Spleen (tissue), 11 donors: ENCODE measurements around the gene EPHA7. TPM values are rescaled to one million over a fixed set of nuclear protein-coding genes. Genes with fewer than 3 reads are reported as not detected.

Source experiments
- DNase-seq: peaks from one replicate; pipeline ENCODE4 v3.0.0-alpha.2; 2020
- H3K27ac ChIP-seq, 8 donors: fragments of 200-600 bp; sonication (generic) in 7 of 8; 1 replicate in 4 of 8; 2 replicates in 4 of 8; pipeline versions ENCODE4 v1.5.0 to v1.8.0; 2016 to 2021; ENCODE audit warnings: inconsistent platforms in 4 of 8, mild to moderate bottlenecking in 4 of 8, moderate library complexity in 1 of 8
- H3K27me3 ChIP-seq, 7 donors: fragments of 200-600 bp; sonication (generic) in 6 of 7; replicated peaks in 1 of 7; 1 replicate in 4 of 7; 2 replicates in 3 of 7; pipeline versions ENCODE4 v1.5.0 to v1.8.0; 2016 to 2021; ENCODE audit warnings: inconsistent platforms in 3 of 7, mild to moderate bottlenecking in 1 of 7
- H3K36me3 ChIP-seq, 6 donors: fragments of 200-600 bp; sonication (generic) in 5 of 6; 1 replicate in 4 of 6; 2 replicates in 2 of 6; pipeline versions ENCODE4 v1.5.0 to v1.8.0; 2016 to 2021; ENCODE audit warnings: inconsistent platforms in 2 of 6
- H3K4me1 ChIP-seq, 6 donors: fragments of 200-600 bp; sonication (generic) in 5 of 6; 1 replicate in 3 of 6; 2 replicates in 3 of 6; pipeline versions ENCODE4 v1.5.0 to v1.8.0; 2016 to 2021; ENCODE audit warnings: inconsistent platforms in 3 of 6
- H3K4me3 ChIP-seq, 8 donors: fragments of 200-600 bp; sonication (generic) in 7 of 8; 1 replicate in 4 of 8; 2 replicates in 4 of 8; pipeline versions ENCODE4 v1.5.0 to v1.8.0; 2016 to 2021; ENCODE audit warnings: inconsistent platforms in 4 of 8, mild to moderate bottlenecking in 4 of 8, moderate library complexity in 2 of 8
- H3K9me3 ChIP-seq, 8 donors: fragments of 200-600 bp; sonication (generic) in 7 of 8; 1 replicate in 4 of 8; 2 replicates in 4 of 8; pipeline versions ENCODE4 v1.5.0 to v1.8.0; 2016 to 2021; ENCODE audit warnings: inconsistent platforms in 4 of 8
- POLR2A ChIP-seq, 3 donors: fragments of 450-650 bp; IDR thresholded peaks; one replicate each; pipeline ENCODE4 v1.5.1; 2017; ENCODE audit warnings: antibody characterized with exemption in 3 of 3, mild to moderate bottlenecking in 1 of 3
- POLR2AphosphoS5 ChIP-seq, 3 donors: sonication (generic); formaldehyde crosslinking; IDR thresholded peaks; one replicate each; pipeline ENCODE4 v1.5.1; 2017; ENCODE audit warnings: antibody characterized with exemption in 3 of 3
- WGBS, 5 donors: extraction: QIAGEN DNeasy Blood & Tissue Kit in 3 of 5; methylation state at CpG; one replicate each; pipeline versions ENCODE4 v1.1.5 to v1.1.7; 2013 to 2018; 5-methylcytosine and 5-hydroxymethylcytosine counted together
- intact Hi-C: fragments of 100-400 bp; cut with DNase I; formaldehyde crosslinking; loops from one replicate; pipeline ENCODE4 v1.15.0; 2023; ENCODE audit warnings: low total_unique reads
- polyA plus RNA-seq, 3 donors: library from polyadenylated mRNA; stranded (reverse); fragments of 200-250 nt; gene quantifications; one replicate each; pipeline ENCODE4 v1.2.1, GENCODE V29; 2013
- total RNA-seq, 7 donors: library from RNA; depleted of rRNA in 3 of 7; stranded (reverse); fragments of >200 nt in 3 of 7; fragmentation: NEBNext Ultra II Directional in 4 of 7; extraction: Animal tissue kit (Norgen Biotek cat#: 25700) in 4 of 7; gene quantifications; one replicate each; pipeline versions ENCODE4 v1.1.0 to v1.2.1, GENCODE V29; 2016 to 2021
- TF ChIP-seq, protein P1 (sequence below), 11 experiments: fragments of 200-600 bp in 7 of 11; fragments of 450-650 bp in 4 of 11; sonication (generic) in 4 of 11; IDR thresholded peaks in 8 of 11; conservative IDR thresholded peaks in 3 of 11; 1 replicate in 7 of 11; 2 replicates in 4 of 11; pipeline versions ENCODE4 v1.4.0 to v1.8.0; 2016 to 2021; ENCODE audit warnings: antibody characterized with exemption in 11 of 11, inconsistent platforms in 4 of 11, mild to moderate bottlenecking in 1 of 11
- donor health status: healthy with polysubstance abuse.
- donor health status: DM: no; HTN: no; CAD: no; lungs with moderate emphysema.
- donor health status: DM: no; HTN: no; CAD: no.
- donor health status: Bipolar disorder and iron deficiency.
- donor health status: healthy.
- donor health status: DM: no; HTN: no; CAD: no.
- donor health status: DM: yes; HTN: yes; CAD: no.

Gene EPHA7
- total and polyA plus RNA-seq, 10 donors = 0.78 to 28.8 (median 12.5) TPM

DNA sequence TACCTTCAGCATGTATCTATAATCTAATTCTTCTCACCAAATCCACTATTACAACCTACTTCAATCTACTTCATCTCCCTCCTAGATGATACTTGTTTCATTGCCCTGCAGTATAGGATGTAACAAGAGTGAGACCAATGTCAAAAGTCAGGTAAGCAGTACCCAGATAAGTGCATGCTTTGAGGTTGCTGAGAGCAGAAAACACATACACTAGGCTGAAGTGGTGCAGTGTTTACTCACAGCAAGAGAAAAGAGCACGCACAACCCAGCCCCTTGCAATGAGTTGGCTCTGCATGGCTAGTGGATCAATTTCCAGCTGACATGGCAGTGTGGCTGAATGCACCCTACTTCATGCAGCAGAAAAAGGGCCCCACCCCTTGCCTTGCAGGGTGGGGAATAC, 199.9 kb downstream of the EPHA7 start:
- 79 to 93% (median 87%) methylated on average over 1 of the region's 1 CpG for WGBS, 5 donors
- Histone ChIP-seq H3K4me1 (no peaks in the 10 kb centered on the region), H3K9me3 (peaks cover 0 to 20% (median 8%) of the 10 kb centered on the region in 8 donors), H3K4me3 (no peak overlapping the region), H3K27me3 (no peaks in the 10 kb centered on the region), H3K27ac (no peak overlapping the region), H3K36me3 (no peaks in the 10 kb centered on the region)
- TF ChIP-seq POLR2A (IDR thresholded peaks at IDR 0.05) (no peak), POLR2AphosphoS5 (IDR thresholded peaks at IDR 0.05) (no peak)
- TF ChIP-seq, protein P1, sequence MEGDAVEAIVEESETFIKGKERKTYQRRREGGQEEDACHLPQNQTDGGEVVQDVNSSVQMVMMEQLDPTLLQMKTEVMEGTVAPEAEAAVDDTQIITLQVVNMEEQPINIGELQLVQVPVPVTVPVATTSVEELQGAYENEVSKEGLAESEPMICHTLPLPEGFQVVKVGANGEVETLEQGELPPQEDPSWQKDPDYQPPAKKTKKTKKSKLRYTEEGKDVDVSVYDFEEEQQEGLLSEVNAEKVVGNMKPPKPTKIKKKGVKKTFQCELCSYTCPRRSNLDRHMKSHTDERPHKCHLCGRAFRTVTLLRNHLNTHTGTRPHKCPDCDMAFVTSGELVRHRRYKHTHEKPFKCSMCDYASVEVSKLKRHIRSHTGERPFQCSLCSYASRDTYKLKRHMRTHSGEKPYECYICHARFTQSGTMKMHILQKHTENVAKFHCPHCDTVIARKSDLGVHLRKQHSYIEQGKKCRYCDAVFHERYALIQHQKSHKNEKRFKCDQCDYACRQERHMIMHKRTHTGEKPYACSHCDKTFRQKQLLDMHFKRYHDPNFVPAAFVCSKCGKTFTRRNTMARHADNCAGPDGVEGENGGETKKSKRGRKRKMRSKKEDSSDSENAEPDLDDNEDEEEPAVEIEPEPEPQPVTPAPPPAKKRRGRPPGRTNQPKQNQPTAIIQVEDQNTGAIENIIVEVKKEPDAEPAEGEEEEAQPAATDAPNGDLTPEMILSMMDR (IDR thresholded peaks at IDR 0.05 in 8 of 11, conservative IDR thresholded peaks at IDR 0.05 in 3 of 11) = no peak
- intact Hi-C loops = no loop called here
- no peak for DNase-seq

DNA sequence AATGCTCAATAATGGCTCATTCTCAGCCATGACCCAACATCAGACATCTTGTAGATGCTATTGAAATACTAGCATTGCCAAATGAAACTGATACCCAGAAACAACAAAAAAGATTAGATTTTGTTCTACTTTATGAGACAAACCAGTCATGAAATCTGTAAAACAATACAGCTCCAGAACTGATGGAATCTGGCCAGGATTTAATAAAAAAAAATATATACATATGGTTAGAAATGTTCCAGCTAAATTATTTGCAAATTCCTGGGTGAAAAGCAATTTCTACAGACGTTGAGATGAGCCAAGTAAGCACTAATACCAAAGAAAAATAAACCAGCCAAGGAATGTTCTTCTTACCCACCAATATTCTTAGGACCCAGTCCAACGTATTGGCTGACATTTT, 201.3 kb downstream of the EPHA7 start:
- 43 to 59% (median 49%) methylated on average over 2 of the region's 2 CpGs for WGBS, 5 donors
- Histone ChIP-seq H3K27me3 (no peaks in the 10 kb centered on the region), H3K4me1 (no peaks in the 10 kb centered on the region), H3K9me3 (peaks cover 0 to 20% (median 8%) of the 10 kb centered on the region in 8 donors), H3K27ac (no peak overlapping the region), H3K36me3 (no peaks in the 10 kb centered on the region), H3K4me3 (no peak overlapping the region)
- intact Hi-C loops = no loop called here
- DNase-seq = no peak
- TF ChIP-seq, protein P1 (IDR thresholded peaks at IDR 0.05 in 8 of 11, conservative IDR thresholded peaks at IDR 0.05 in 3 of 11) = no peak
- TF ChIP-seq POLR2A (IDR thresholded peaks at IDR 0.05) (no peak), POLR2AphosphoS5 (IDR thresholded peaks at IDR 0.05) (no peak)

DNA sequence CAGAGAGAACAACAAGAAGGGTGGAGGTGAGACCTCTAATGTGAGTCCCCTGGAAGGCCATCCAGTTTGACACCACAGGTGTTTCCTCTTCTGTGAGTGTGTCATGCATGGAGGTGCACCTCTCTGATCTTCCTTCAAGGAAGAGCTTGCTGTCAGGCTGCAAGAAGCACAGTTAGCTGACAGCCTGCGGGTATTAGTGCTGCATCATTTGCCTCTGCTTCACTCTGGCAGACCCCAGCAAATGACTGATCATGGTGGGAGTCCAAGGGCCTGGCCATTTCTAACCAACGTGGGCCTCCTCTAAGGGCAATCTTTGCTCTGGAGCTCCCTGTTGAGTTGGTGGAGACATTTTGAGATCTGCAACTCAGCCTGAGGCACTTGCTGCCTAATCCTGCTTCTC, 206.3 kb downstream of the EPHA7 start:
- DNase-seq = no peak
- intact Hi-C loops = no loop called here
- TF ChIP-seq POLR2AphosphoS5 (IDR thresholded peaks at IDR 0.05) (no peak), POLR2A (IDR thresholded peaks at IDR 0.05) (no peak)
- TF ChIP-seq, protein P1 (IDR thresholded peaks at IDR 0.05 in 8 of 11, conservative IDR thresholded peaks at IDR 0.05 in 3 of 11) = no peak
- H3K27ac ChIP-seq = no peak overlapping the region
- H3K4me3 ChIP-seq = no peak overlapping the region
- H3K36me3 ChIP-seq = no peaks in the 10 kb centered on the region
- WGBS, 5 donors = 58 to 66% (median 63%) methylated on average over 2 of the region's 2 CpGs
- H3K27me3 ChIP-seq = no peaks in the 10 kb centered on the region
- peaks cover 0 to 20% (median 8%) of the 10 kb centered on the region in 8 donors for H3K9me3 ChIP-seq
- no peaks in the 10 kb centered on the region for H3K4me1 ChIP-seq

DNA sequence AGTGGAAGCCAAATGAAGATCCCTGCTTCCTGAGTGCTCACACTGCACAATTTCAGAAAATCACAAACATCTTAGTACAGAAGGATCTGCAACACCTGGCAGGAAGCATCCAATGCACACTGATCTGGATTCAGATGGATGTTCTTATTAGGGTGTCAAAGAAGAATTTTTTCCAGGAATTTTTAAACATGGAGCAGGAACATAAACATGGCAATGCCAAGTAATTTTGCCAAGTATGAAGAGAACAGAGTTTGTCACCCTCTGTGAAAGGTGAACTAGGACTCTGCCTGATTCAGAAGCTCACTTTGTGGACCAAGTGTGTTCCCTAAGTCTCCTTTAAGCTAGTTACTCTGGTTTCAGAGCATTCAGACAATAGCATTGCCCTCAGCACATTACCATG, 208.5 kb downstream of the EPHA7 start:
- no peaks in the 10 kb centered on the region for H3K36me3 ChIP-seq
- no peak overlapping the region for H3K4me3 ChIP-seq
- no peak for TF ChIP-seq POLR2A (IDR thresholded peaks at IDR 0.05)
- TF ChIP-seq POLR2AphosphoS5 (IDR thresholded peaks at IDR 0.05) = no peak
- no peak overlapping the region for H3K27ac ChIP-seq
- H3K9me3 ChIP-seq = peaks cover 0 to 10% (median 6%) of the 10 kb centered on the region in 8 donors
- H3K4me1 ChIP-seq = no peaks in the 10 kb centered on the region
- intact Hi-C loops = no loop called here
- DNase-seq = no peak
- H3K27me3 ChIP-seq = no peaks in the 10 kb centered on the region

DNA sequence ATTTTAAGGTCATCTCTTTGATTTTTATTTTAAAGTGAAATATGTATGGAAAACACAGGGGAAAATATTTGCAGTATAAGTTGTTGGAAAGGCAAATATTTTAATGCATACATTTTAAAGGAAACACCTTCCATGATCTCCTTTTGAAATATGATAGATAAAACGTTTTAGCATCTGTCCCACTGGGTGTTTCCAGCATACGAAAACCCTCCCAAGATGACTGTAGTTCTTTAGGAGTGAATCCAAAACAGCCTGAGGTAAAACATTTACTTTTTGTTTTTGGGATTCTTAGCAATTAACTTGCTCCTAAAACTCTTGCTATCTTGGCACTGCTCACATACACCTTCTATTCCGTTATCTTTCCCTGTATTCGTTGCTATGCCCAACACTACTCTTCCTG, 210.0 kb downstream of the EPHA7 start:
- no peaks in the 10 kb centered on the region for H3K36me3 ChIP-seq
- H3K9me3 ChIP-seq = peaks cover 0 to 3% (median 0%) of the 10 kb centered on the region in 8 donors
- H3K4me1 ChIP-seq = no peaks in the 10 kb centered on the region
- no peak overlapping the region for H3K27ac ChIP-seq
- H3K4me3 ChIP-seq = no peak overlapping the region
- no peak for TF ChIP-seq POLR2AphosphoS5 (IDR thresholded peaks at IDR 0.05)
- TF ChIP-seq, protein P1 (IDR thresholded peaks at IDR 0.05 in 8 of 11, conservative IDR thresholded peaks at IDR 0.05 in 3 of 11) = no peak
- TF ChIP-seq POLR2A (IDR thresholded peaks at IDR 0.05) = no peak
- intact Hi-C loops = no loop called here
- DNase-seq = no peak
- H3K27me3 ChIP-seq = no peaks in the 10 kb centered on the region
- WGBS, 5 donors = 71 to 78% (median 77%) methylated on average over 4 of the region's 4 CpGs
